Bladder microvascular endothelial cell (primary cell): ENCODE data around the gene C15orf61. TPM values are rescaled to one million over a fixed set of nuclear protein-coding genes. Genes with fewer than 3 reads are reported as not detected.

Experiments used
- total RNA-seq: library from RNA; depleted of rRNA; stranded (reverse); fragments of >200 nt; gene quantifications from 2 replicates; pipeline ENCODE4 v1.2.3, GENCODE V29; 2014

Gene C15orf61
- total RNA-seq, result 1.0 and 1.1 TPM in 2 replicates

GRCh38 chr15:67521029-67521782 is at the start of gene C15orf61:
Gene C15orf61, plus strand, starts transcription at chr15:67521131. Its CDS starts 118 bp downstream, at chr15:67521249.

GRCh38 chr15:67542420-67543347 is 21.8 kb downstream of the C15orf61 start, which contains the start of gene MAP2K5:
Gene MAP2K5, plus strand, starts transcription at chr15:67542703. Its CDS starts 633 bp downstream, at chr15:67543336.

Other genes with a start within 250 kb of the C15orf61 start
- 2.9 and 6.9 TPM in 2 replicates for gene MAP2K5, start 21.6 kb downstream of the C15orf61 start, total RNA-seq